ENCODE results near the gene CA10. TPM values are rescaled to one million over a fixed set of nuclear protein-coding genes. Genes with fewer than 3 reads are reported as not detected.

The CA10 gene
- total RNA-seq, 2 donors from 2014 or later: 0.26 TPM; not detected in 1

DNA sequence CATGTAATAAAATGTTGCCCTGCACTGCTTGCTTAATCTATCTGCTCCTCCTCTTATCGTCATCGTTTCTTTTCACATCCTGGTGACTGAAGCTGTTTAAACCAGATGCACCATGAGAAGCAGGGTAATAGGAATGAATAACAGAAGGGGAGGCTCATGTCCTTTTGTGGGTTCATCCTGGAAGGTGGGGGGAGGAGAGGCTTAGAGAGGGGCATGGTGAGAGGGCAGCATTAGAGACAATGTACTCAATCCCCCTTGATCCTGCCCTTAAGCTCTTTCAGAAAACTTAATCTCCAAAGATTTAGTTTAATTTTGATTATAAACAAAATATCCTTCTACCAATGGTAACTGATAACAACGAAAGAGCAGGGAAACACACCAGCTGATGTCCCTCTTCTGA, 248.5 kb downstream of the CA10 start:
- no peaks in the 10 kb centered on the region for H3K27me3 ChIP-seq
- H3K9me3 ChIP-seq: no peaks in the 10 kb centered on the region
- no peaks in the 10 kb centered on the region for H3K4me1 ChIP-seq
- no peak overlapping the region for H3K4me3 ChIP-seq
- intact Hi-C loops (cut with DNase I): no loop called here
- DNase-seq (no peak), ATAC-seq (no peak)
- H3K36me3 ChIP-seq (replicated peaks in 1 of 2; ENCODE audit: insufficient read depth in 1 of 2, low read depth in 2 of 2): no peaks in the 10 kb centered on the region
- no peak overlapping the region for H3K27ac ChIP-seq
- no peak for TF ChIP-seq POLR2A (IDR thresholded peaks at IDR 0.05)
- TF ChIP-seq, protein P1, sequence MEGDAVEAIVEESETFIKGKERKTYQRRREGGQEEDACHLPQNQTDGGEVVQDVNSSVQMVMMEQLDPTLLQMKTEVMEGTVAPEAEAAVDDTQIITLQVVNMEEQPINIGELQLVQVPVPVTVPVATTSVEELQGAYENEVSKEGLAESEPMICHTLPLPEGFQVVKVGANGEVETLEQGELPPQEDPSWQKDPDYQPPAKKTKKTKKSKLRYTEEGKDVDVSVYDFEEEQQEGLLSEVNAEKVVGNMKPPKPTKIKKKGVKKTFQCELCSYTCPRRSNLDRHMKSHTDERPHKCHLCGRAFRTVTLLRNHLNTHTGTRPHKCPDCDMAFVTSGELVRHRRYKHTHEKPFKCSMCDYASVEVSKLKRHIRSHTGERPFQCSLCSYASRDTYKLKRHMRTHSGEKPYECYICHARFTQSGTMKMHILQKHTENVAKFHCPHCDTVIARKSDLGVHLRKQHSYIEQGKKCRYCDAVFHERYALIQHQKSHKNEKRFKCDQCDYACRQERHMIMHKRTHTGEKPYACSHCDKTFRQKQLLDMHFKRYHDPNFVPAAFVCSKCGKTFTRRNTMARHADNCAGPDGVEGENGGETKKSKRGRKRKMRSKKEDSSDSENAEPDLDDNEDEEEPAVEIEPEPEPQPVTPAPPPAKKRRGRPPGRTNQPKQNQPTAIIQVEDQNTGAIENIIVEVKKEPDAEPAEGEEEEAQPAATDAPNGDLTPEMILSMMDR (IDR thresholded peaks at IDR 0.05): no peak
- WGBS, 2 donors: 40 to 47% methylated on average over 3 of the region's 3 CpGs

DNA sequence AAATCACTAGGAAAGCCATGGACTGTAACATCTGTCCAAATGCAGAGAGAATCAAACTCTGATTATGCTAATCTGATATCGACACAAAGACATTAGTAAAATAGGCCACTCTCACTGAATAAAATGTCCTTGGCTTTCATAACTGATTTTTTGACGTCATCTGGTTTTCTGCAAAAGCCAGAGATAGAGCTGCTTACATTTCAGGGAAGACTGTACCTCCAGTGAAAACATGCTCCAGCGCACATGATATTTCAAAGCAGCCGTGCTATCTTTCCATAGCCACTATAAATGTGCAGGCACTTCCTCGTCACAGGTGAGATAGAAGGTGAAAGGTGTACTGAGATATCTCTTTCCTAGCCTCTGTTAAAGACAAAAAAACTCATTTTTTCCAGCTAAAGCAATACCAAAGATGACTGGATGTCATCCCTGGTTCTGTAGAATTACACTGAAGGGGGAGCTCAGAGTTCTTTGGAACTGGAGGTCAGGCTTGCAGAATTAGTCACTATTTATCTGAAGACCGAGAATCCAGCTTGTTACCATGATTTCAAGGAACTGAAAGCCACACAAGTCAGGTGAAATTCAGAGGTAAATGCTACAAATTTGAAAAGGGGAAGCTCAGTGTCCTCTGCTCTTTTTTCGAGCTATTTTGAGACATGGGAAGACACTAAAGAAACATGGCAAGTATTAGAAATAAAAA, 249.5 kb downstream of the CA10 start:
- H3K27ac ChIP-seq: no peak overlapping the region
- H3K36me3 ChIP-seq (replicated peaks in 1 of 2; ENCODE audit: insufficient read depth in 1 of 2, low read depth in 2 of 2): no peaks in the 10 kb centered on the region
- no peak for ATAC-seq
- WGBS, 2 donors: 61 to 63% methylated on average over 7 of the region's 7 CpGs
- H3K9me3 ChIP-seq: no peaks in the 10 kb centered on the region
- no peak overlapping the region for H3K4me3 ChIP-seq
- H3K27me3 ChIP-seq: no peaks in the 10 kb centered on the region
- intact Hi-C loops (cut with DNase I): no loop called here
- H3K4me1 ChIP-seq: no peaks in the 10 kb centered on the region
- no peak for TF ChIP-seq POLR2A (IDR thresholded peaks at IDR 0.05)
- TF ChIP-seq, protein P1 (IDR thresholded peaks at IDR 0.05): no peak
- no peak for DNase-seq

DNA sequence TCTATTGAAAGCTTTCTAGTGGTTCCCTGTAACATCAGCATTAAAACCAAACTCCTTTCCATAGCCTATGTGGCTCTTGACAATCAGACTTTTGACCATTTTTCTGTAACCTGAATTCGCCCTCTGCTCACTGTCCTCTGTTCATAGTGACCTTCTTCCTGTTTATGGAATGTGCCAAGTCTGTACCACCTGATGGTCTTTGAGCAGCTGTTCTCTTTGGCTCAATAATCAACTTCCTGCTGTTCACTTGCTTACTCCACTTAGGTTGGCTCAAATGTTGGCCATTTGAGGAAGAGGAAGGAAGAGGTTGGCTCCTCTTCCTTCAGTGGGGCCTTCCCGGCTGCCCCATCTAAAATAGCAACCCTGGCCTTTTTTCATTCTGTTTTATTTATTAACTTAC, 251.5 kb downstream of the CA10 start:
- TF ChIP-seq, protein P1 (IDR thresholded peaks at IDR 0.05): no peak
- TF ChIP-seq POLR2A (IDR thresholded peaks at IDR 0.05): no peak

DNA sequence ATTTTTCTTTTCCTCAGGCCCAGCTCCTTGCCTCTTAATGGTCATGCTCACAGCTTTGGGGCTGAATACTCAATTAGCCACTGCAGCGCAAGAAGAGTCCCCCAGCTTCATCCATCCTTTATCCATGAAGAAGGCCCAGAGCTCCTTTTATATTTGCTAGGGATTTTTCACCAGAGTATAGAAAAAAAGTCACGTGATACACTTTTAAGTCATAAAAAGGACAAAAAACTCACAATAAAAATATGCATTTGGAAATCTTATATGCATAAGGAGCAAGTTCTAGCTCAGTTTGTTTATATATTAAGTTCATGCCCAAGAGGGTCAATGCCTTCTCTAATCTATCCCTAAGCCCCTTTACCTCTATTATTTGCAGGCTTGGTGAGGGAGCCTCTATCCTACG, 254.1 kb downstream of the CA10 start:
- DNase-seq: no peak
- H3K4me1 ChIP-seq: no peaks in the 10 kb centered on the region
- TF ChIP-seq POLR2A (IDR thresholded peaks at IDR 0.05): no peak
- TF ChIP-seq, protein P1 (IDR thresholded peaks at IDR 0.05): no peak
- no peak for ATAC-seq
- H3K4me3 ChIP-seq: no peak overlapping the region
- H3K27me3 ChIP-seq: no peaks in the 10 kb centered on the region
- WGBS, 2 donors: 69 to 76% methylated on average over 3 of the region's 3 CpGs
- intact Hi-C loops (cut with DNase I): no loop called here
- no peaks in the 10 kb centered on the region for H3K36me3 ChIP-seq (replicated peaks in 1 of 2; ENCODE audit: insufficient read depth in 1 of 2, low read depth in 2 of 2)
- H3K9me3 ChIP-seq: no peaks in the 10 kb centered on the region
- H3K27ac ChIP-seq: no peak overlapping the region

More for the DNA sequence above, 251.5 kb downstream of the CA10 start:
- DNase-seq: no peak
- Histone ChIP-seq H3K27me3 (no peaks in the 10 kb centered on the region), H3K36me3 (replicated peaks in 1 of 2; ENCODE audit: insufficient read depth in 1 of 2, low read depth in 2 of 2) (no peaks in the 10 kb centered on the region), H3K9me3 (no peaks in the 10 kb centered on the region), H3K4me3 (no peak overlapping the region), H3K4me1 (no peaks in the 10 kb centered on the region), H3K27ac (no peak overlapping the region)
- WGBS, 2 donors: 64 to 71% methylated on average over 2 of the region's 2 CpGs
- intact Hi-C loops (cut with DNase I): no loop called here
- no peak for ATAC-seq

DNA sequence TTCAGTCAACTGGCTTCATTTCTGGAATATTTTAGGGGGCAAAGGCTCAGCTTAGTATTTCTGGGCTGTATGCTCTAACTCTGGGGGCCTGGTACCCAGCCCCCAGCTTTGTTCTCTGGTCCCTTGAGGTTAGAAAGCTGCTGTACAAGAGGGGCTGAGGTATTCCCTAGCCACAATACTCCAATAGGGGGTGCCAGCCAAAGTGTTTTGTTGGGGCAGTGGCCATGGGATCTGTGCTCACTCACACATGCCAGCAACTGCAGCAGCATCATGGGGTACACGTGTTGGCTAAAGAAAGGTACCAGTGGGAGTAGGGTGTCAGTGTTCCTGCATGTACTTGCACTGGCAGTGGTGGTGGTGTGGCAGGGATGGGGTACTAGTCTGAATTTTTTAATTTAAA, 257.3 kb downstream of the CA10 start:
- ATAC-seq: no peak
- no peak for DNase-seq
- no peak overlapping the region for H3K4me3 ChIP-seq
- no peaks in the 10 kb centered on the region for H3K9me3 ChIP-seq
- TF ChIP-seq, protein P1 (IDR thresholded peaks at IDR 0.05): no peak
- TF ChIP-seq POLR2A (IDR thresholded peaks at IDR 0.05): no peak
- no peak overlapping the region for H3K27ac ChIP-seq
- no peaks in the 10 kb centered on the region for H3K36me3 ChIP-seq (replicated peaks in 1 of 2; ENCODE audit: insufficient read depth in 1 of 2, low read depth in 2 of 2)
- H3K27me3 ChIP-seq: no peaks in the 10 kb centered on the region
- WGBS, 2 donors: 29 to 35% methylated on average over 1 of the region's 1 CpG
- intact Hi-C loops (cut with DNase I): no loop called here
- H3K4me1 ChIP-seq: no peaks in the 10 kb centered on the region
